Psoas muscle (tissue), 8 donors: ENCODE data around the gene RCOR2. TPM values are rescaled to one million over a fixed set of nuclear protein-coding genes. Genes with fewer than 3 reads are reported as not detected.

Experiments
- ATAC-seq, 4 donors: fragments of 200-7000 bp; cut with Tn5 transposase; one replicate each; pipeline ENCODE4 v1.9.1; 2020; ENCODE audit warnings: moderate library complexity in 3 of 4, mild to moderate bottlenecking in 2 of 4
- DNase-seq, 2 donors: peaks; one replicate each; pipeline ENCODE4 v3.0.0-alpha.2; 2020
- H3K27ac ChIP-seq: fragments of 200-600 bp; one replicate; pipeline ENCODE4 v1.8.0; 2022
- H3K27me3 ChIP-seq, 3 donors: fragments of 200-600 bp in 1 of 3; one replicate each; pipeline versions ENCODE4 v1.6.1 to v1.8.0; 2013 to 2022; ENCODE audit warnings: low read length in 2 of 3, mild to moderate bottlenecking in 2 of 3, moderate library complexity in 1 of 3; ENCODE audit not compliant: insufficient read depth in 3 of 3
- H3K36me3 ChIP-seq, 2 donors: fragments of 200-600 bp in 1 of 2; one replicate each; pipeline versions ENCODE4 v1.6.1 to v1.8.0; 2013 to 2022; ENCODE audit warnings: low read depth in 1 of 2, mild to moderate bottlenecking in 1 of 2, moderate library complexity in 1 of 2; ENCODE audit not compliant: insufficient read depth in 1 of 2
- H3K4me1 ChIP-seq: fragments of 200-600 bp; one replicate; pipeline ENCODE4 v1.8.0; 2022
- H3K4me3 ChIP-seq: fragments of 200-600 bp; one replicate; pipeline ENCODE4 v1.8.0; 2022; ENCODE audit warnings: mild to moderate bottlenecking
- H3K9me3 ChIP-seq: fragments of 200-600 bp; one replicate; pipeline ENCODE4 v1.8.0; 2022
- WGBS, 3 donors: extraction: QIAGEN DNeasy Blood & Tissue Kit; methylation state at CpG; one replicate each; pipeline versions ENCODE4 v1.1.6 to v1.1.7; 2013; 5-methylcytosine and 5-hydroxymethylcytosine counted together
- intact Hi-C, 2 donors: fragments of 100-400 bp; cut with DNase I; formaldehyde crosslinking; loops; one replicate each; pipeline versions ENCODE4 v1.11.0 to v1.14.2; 2022
- polyA plus RNA-seq, 3 donors: library from polyadenylated mRNA; stranded (reverse); fragments of 200-250 nt; gene quantifications; one replicate each; pipeline ENCODE4 v1.2.3, GENCODE V29; 2013
- total RNA-seq, 4 donors: library from RNA; stranded (reverse); fragmentation: NEBNext Ultra II Directional in 2 of 4; extraction: Animal tissue kit (Norgen Biotek cat#: 25700) in 2 of 4; gene quantifications; one replicate each; pipeline versions ENCODE4 v1.2.1 to v1.2.4, GENCODE V29; 2021 to 2023
- TF ChIP-seq, protein P1 (sequence below): fragments of 200-600 bp; IDR thresholded peaks from one replicate; pipeline ENCODE4 v1.8.0; 2022; ENCODE audit warnings: antibody characterized with exemption
- donor health status: healthy with polysubstance abuse.
- donor health status: DM: no; HTN: no; CAD: no; lungs with moderate emphysema.
- donor health status: Bipolar disorder and iron deficiency.
- donor health status: healthy.
- donor health status: DM: yes; HTN: yes; CAD: no.
- donor health status: DM: no; HTN: no; CAD: no.
- donor health status: DM: no; HTN: no; CAD: no.
- donor health status: DM: yes; HTN: yes; CAD: no.

Gene RCOR2
- total and polyA plus RNA-seq, 7 donors = 0.07 to 2.1 (median 0.66) TPM

DNA sequence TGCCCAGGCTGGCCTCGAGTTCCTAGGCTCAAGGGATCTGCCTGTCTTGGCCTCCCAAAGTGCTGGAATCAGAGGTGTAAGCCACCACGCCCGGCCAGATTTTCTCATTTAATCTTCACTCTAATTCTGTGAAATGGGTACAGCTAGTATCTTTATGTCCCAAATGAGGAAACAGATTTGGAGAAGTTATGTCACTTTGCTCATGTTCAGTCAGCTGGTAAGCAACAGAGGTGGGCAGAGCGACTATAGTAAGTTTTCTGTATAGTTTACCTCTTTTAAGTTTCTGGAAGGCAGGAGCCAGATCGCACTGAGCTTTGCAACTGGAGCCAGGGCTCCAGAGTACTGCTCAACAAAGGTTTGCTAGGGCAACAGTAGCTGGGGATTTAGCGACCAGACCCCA is 33.2 kb downstream of the RCOR2 start:
- ATAC-seq = no peak
- H3K36me3 ChIP-seq = no peaks in the 10 kb centered on the region
- no peaks in the 10 kb centered on the region for H3K27me3 ChIP-seq
- no peak for DNase-seq
- intact Hi-C loops = no loop called here
- WGBS, 3 donors = 87 to 91% (median 90%) methylated on average over 6 of the region's 6 CpGs
- H3K4me3 ChIP-seq = no peak overlapping the region
- TF ChIP-seq, protein P1, sequence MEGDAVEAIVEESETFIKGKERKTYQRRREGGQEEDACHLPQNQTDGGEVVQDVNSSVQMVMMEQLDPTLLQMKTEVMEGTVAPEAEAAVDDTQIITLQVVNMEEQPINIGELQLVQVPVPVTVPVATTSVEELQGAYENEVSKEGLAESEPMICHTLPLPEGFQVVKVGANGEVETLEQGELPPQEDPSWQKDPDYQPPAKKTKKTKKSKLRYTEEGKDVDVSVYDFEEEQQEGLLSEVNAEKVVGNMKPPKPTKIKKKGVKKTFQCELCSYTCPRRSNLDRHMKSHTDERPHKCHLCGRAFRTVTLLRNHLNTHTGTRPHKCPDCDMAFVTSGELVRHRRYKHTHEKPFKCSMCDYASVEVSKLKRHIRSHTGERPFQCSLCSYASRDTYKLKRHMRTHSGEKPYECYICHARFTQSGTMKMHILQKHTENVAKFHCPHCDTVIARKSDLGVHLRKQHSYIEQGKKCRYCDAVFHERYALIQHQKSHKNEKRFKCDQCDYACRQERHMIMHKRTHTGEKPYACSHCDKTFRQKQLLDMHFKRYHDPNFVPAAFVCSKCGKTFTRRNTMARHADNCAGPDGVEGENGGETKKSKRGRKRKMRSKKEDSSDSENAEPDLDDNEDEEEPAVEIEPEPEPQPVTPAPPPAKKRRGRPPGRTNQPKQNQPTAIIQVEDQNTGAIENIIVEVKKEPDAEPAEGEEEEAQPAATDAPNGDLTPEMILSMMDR = no peak
- peaks cover 19% of the 10 kb centered on the region for H3K4me1 ChIP-seq
- no peak overlapping the region for H3K27ac ChIP-seq
- H3K9me3 ChIP-seq = no peaks in the 10 kb centered on the region

DNA sequence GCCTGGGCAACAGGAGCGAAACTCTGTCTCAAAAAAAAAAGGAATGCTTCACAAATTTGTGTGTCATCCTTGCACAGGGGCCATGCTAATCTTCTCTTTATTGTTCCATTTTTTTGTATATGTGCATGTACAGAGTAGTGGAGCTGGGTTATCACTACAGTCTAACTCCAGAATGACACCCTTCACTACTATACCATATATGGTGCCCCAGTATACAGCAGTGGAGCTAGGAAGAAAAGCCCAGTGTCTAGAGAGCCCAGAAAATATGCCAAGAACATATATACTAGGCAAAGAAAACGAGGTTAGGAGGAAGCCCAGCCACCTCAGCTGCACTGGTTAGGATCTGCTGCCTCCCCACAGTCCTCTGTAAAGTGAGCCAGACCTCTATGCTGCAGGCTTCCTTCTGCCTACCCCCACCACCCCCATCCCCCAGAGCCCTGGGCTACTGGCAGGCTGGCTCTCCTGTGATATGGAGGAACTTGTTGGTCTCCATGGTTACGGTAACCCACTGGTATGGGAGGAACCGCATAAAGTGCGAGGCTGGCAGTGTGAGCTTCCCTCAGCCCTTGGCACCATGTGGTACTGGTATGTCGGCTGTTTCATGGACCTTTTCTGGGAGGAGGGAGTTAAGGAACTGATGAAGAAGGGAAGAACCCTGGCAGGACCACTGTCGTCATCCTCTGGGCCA is 34.3 kb downstream of the RCOR2 start:
- Histone ChIP-seq H3K27me3 (no peaks in the 10 kb centered on the region), H3K9me3 (no peaks in the 10 kb centered on the region), H3K36me3 (peaks cover 0 to 4% of the 10 kb centered on the region in 2 donors), H3K4me1 (peaks cover 9% of the 10 kb centered on the region), H3K27ac (no peak overlapping the region), H3K4me3 (no peak overlapping the region)
- ATAC-seq (peak in 3 of 4 donors; percentile 25 to 42 (median 26)), DNase-seq (peak in 1 of 2 donors; percentile 29)
- TF ChIP-seq, protein P1 = no peak
- 80 to 85% (median 83%) methylated on average over 7 of the region's 7 CpGs for WGBS, 3 donors
- intact Hi-C loops = no loop called here

DNA sequence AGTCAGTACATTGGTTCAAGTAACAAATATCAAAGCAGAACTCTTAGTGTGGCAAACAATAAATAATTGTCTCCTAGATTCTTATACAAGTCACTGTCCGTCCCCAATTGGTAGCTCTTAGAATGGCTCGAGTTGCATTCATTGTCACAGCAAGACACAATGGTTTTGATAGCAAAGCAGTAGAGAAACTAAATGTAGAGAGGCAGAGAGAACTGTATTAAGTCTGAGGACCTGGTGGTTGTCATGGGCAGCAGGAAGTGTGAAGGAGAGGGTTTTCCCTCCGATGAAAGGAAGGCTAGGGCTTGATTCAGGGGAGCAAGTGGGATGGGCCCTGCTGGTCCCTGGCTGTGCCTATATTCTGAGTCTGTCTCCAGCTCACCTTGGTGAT is 36.6 kb downstream of the RCOR2 start:
- H3K27ac ChIP-seq = no peak overlapping the region
- TF ChIP-seq, protein P1 = no peak
- no peaks in the 10 kb centered on the region for H3K9me3 ChIP-seq
- peaks cover 8% of the 10 kb centered on the region for H3K4me1 ChIP-seq
- DNase-seq (no peak), ATAC-seq (no peak)
- H3K4me3 ChIP-seq = no peak overlapping the region
- WGBS, 3 donors = 58 to 67% (median 60%) methylated on average over 3 of the region's 3 CpGs
- intact Hi-C loops = no loop called here
- H3K36me3 ChIP-seq = peaks cover 0 to 9% of the 10 kb centered on the region in 2 donors
- H3K27me3 ChIP-seq = no peaks in the 10 kb centered on the region

DNA sequence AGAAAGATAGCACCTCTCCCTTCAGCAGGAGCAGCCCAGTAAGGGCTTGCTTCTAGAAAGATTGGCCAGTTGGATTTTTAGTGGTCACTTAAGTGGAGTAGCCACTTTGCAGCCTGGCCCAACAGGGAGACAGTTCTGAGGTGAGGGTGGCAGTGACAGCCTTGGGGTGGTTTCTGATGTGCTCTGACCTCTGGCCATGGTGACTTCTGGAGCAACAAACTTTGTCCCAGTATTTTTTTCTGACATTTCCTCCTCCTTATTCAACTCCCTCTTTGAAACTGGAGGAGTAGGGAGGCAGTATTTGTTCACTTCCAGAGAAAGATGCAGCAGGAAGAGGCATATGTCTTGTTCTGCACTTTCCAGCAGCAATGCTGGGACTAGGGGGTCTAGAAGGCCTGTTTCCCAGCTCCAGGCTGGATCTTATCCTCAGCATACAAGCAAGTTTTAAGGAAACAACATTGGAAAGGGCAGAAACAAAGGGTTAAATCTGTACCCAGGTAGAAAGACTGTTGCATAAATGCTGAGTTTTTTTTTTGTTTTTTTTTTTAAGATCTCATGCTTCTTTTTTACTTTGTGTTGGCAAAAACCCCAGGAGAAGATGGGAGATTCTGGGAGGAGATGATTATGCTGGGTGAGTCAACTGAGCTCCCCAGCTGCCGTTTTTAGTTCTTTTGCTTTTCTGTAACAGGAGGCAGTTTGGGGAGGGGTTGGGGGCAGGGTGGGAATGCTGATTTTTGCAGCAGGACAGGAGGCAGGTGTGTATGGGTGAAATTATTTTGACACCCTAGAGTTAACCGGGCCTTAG is 37.2 kb downstream of the RCOR2 start:
- intact Hi-C loops = no loop called here
- no peaks in the 10 kb centered on the region for H3K9me3 ChIP-seq
- TF ChIP-seq, protein P1 = no peak
- H3K4me1 ChIP-seq = peaks cover 8% of the 10 kb centered on the region
- no peaks in the 10 kb centered on the region for H3K27me3 ChIP-seq
- H3K27ac ChIP-seq = no peak overlapping the region
- no peak overlapping the region for H3K4me3 ChIP-seq
- no peak for ATAC-seq
- peaks cover 0 to 10% of the 10 kb centered on the region in 2 donors for H3K36me3 ChIP-seq
- DNase-seq = no peak
- 39 to 54% (median 46%) methylated on average over 2 of the region's 2 CpGs for WGBS, 3 donors
